ENCODE measurements around the gene LUM. TPM values are rescaled to one million over a fixed set of nuclear protein-coding genes. Genes with fewer than 3 reads are reported as not detected.

LUM gene
- total RNA-seq, 1 experiment from 2014 or later, result not detected

- TF ChIP-seq CTCF (IDR thresholded peaks at IDR 0.05; ENCODE audit: unreplicated experiment), result no peak
- Mint-ChIP-seq H3K9me3 (ENCODE audit: unreplicated experiment) (no peaks in the 10 kb centered on the region), H3K27me3 (ENCODE audit: insufficient read depth, unreplicated experiment) (peaks cover 53% of the 10 kb centered on the region), H3K27ac (ENCODE audit: low read depth, unreplicated experiment) (no peak overlapping the region), H3K4me3 (ENCODE audit: unreplicated experiment) (no peak overlapping the region), H3K36me3 (ENCODE audit: insufficient read depth, unreplicated experiment) (peaks cover 4% of the 10 kb centered on the region), H3K4me1 (ENCODE audit: insufficient read depth, unreplicated experiment) (peaks cover 10% of the 10 kb centered on the region)
- CTCF ChIA-PET, result interaction anchor here (1.1 kb wide), 1 partner anchor 28 kb away, joined by 3 read pairs; the partner anchor contains the start of gene LUM
- no peak for DNase-seq (ENCODE audit: unreplicated experiment)
- intact Hi-C loops (cut with micrococcal nuclease), result no loop called here
- POLR2A ChIA-PET, result interaction anchor here (1.0 kb wide), 1 partner anchor 187 kb away, joined by 3 read pairs; no protein-coding TSS in a partner anchor
- BruUV-seq (replicated peaks), result no TSS peak
Observed at GRCh38 chr12:91139286-91139685, 28.0 kb upstream of the LUM start.

DNA sequence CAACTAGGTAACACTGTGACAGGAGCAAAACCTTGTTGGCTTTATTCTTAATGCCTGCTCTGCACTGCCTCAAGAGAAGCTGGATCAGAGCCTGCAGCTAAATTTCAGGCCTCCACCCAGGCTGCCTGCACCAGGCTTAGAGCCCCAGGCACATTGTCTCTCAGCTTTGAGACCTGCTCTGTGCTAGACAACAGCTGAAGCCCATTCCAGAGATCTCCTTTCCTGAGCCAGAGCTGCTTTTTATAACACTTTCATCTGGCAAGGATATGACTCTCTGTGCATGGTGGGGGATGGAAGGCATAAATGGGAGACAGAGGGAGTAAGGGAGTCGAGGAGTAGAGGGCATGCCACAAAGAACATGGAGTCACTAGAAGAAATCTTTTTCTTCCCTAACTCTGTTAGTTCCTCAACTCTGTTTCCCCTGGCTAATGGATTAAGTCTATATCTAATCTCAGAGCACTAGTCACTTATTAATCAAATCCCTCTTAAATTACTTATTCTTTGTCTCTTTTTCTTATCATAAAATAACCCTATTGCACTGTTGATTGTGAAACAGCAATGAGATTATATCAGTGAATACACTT is 27.1 kb upstream of the LUM start:
- H3K27ac Mint-ChIP-seq (ENCODE audit: low read depth, unreplicated experiment), result no peak overlapping the region
- ChIA-PET POLR2A (no interaction called here), CTCF (interaction anchor here (1.0 kb wide), 1 partner anchor 30 kb away, joined by 5 read pairs; no protein-coding TSS in a partner anchor)
- BruUV-seq (replicated peaks), result no TSS peak
- no peaks in the 10 kb centered on the region for H3K36me3 Mint-ChIP-seq (ENCODE audit: insufficient read depth, unreplicated experiment)
- intact Hi-C loops (cut with micrococcal nuclease), result no loop called here
- no peak for TF ChIP-seq CTCF (IDR thresholded peaks at IDR 0.05; ENCODE audit: unreplicated experiment)
- no peak overlapping the region for H3K4me3 Mint-ChIP-seq (ENCODE audit: unreplicated experiment)
- peaks cover 62% of the 10 kb centered on the region for H3K27me3 Mint-ChIP-seq (ENCODE audit: insufficient read depth, unreplicated experiment)
- no peaks in the 10 kb centered on the region for H3K9me3 Mint-ChIP-seq (ENCODE audit: unreplicated experiment)
- DNase-seq (ENCODE audit: unreplicated experiment), result no peak
- H3K4me1 Mint-ChIP-seq (ENCODE audit: insufficient read depth, unreplicated experiment), result peaks cover 10% of the 10 kb centered on the region

- DNase-seq (ENCODE audit: unreplicated experiment), result peak; percentile 58
- CTCF ChIA-PET, result no interaction called here
- BruUV-seq (replicated peaks), result no TSS peak
Observed at GRCh38 chr12:91133871-91134270, 22.6 kb upstream of the LUM start.

More at GRCh38 chr12:91133871-91134270, 22.6 kb upstream of the LUM start:
- Mint-ChIP-seq H3K4me3 (ENCODE audit: unreplicated experiment) (no peak overlapping the region), H3K9me3 (ENCODE audit: unreplicated experiment) (peaks cover 6% of the 10 kb centered on the region), H3K27ac (ENCODE audit: low read depth, unreplicated experiment) (no peak overlapping the region), H3K36me3 (ENCODE audit: insufficient read depth, unreplicated experiment) (no peaks in the 10 kb centered on the region), H3K27me3 (ENCODE audit: insufficient read depth, unreplicated experiment) (peaks cover 80% of the 10 kb centered on the region), H3K4me1 (ENCODE audit: insufficient read depth, unreplicated experiment) (peaks cover 6% of the 10 kb centered on the region)
- TF ChIP-seq CTCF (IDR thresholded peaks at IDR 0.05; ENCODE audit: unreplicated experiment), result no peak
- POLR2A ChIA-PET, result no interaction called here
- intact Hi-C loops (cut with micrococcal nuclease), result no loop called here
